ENCODE measurements around the gene ZDHHC5. TPM values are rescaled to one million over a fixed set of nuclear protein-coding genes. Genes with fewer than 3 reads are reported as not detected.

ZDHHC5 gene
- total RNA-seq, 1 donor from 2014 or later = 89.8 TPM

- no peaks in the 10 kb centered on the region for H3K9me3 Mint-ChIP-seq (ENCODE audit: unreplicated experiment)
- H3K27ac Mint-ChIP-seq (ENCODE audit: unreplicated experiment) = peak overlapping the region; percentile 80
- Histone ChIP-seq H3K27ac (ENCODE audit: low read depth, low read length) (peak overlapping the region; percentile 90), H2AFZ (ENCODE audit: low read depth, low read length) (peak overlapping the region; percentile 98), H3K36me3 (ENCODE audit: insufficient read depth, low read length) (no peaks in the 10 kb centered on the region), H3K4me3 (ENCODE audit: insufficient read depth, low read depth, low read length) (peak overlapping the region; percentile 94), H4K20me1 (ENCODE audit: insufficient read depth, low read length) (peaks cover 45% of the 10 kb centered on the region), H3K79me2 (ENCODE audit: insufficient read depth, low read length) (peaks cover 40% of the 10 kb centered on the region), H3K27me3 (ENCODE audit: insufficient read depth, low read length) (peaks cover 11% of the 10 kb centered on the region), H3K9me3 (ENCODE audit: insufficient read depth, low read depth, low read length) (no peaks in the 10 kb centered on the region), H3K4me2 (ENCODE audit: low read length) (peak overlapping the region; percentile 100), H3K4me1 (ENCODE audit: insufficient read depth, low read length) (peaks cover 23% of the 10 kb centered on the region), H3K9ac (ENCODE audit: low read length) (peak overlapping the region; percentile 93)
- TF ChIP-seq EZH2 (IDR thresholded peaks at IDR 0.05; ENCODE audit: insufficient read depth, low read length) = no peak
- TF ChIP-seq, protein P1, sequence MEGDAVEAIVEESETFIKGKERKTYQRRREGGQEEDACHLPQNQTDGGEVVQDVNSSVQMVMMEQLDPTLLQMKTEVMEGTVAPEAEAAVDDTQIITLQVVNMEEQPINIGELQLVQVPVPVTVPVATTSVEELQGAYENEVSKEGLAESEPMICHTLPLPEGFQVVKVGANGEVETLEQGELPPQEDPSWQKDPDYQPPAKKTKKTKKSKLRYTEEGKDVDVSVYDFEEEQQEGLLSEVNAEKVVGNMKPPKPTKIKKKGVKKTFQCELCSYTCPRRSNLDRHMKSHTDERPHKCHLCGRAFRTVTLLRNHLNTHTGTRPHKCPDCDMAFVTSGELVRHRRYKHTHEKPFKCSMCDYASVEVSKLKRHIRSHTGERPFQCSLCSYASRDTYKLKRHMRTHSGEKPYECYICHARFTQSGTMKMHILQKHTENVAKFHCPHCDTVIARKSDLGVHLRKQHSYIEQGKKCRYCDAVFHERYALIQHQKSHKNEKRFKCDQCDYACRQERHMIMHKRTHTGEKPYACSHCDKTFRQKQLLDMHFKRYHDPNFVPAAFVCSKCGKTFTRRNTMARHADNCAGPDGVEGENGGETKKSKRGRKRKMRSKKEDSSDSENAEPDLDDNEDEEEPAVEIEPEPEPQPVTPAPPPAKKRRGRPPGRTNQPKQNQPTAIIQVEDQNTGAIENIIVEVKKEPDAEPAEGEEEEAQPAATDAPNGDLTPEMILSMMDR (IDR thresholded peaks at IDR 0.05; ENCODE audit: insufficient read depth, low read depth, low read length) = no peak
- H3K4me1 Mint-ChIP-seq (ENCODE audit: low read depth, unreplicated experiment) = peaks cover 28% of the 10 kb centered on the region
- H3K36me3 Mint-ChIP-seq (ENCODE audit: low read depth, unreplicated experiment) = no peaks in the 10 kb centered on the region
- no peak for FAIRE-seq
- H3K4me3 Mint-ChIP-seq (ENCODE audit: unreplicated experiment) = peak overlapping the region; percentile 95
- peaks cover 7% of the 10 kb centered on the region for H3K27me3 Mint-ChIP-seq (ENCODE audit: low read depth, unreplicated experiment)
- no peak for DNase-seq (ENCODE audit: low read depth)
Observed at GRCh38 chr11:57638811-57639320, 29.0 kb upstream of the ZDHHC5 start.

- H3K79me2 ChIP-seq (ENCODE audit: insufficient read depth, low read length) = peaks cover 40% of the 10 kb centered on the region
- peak overlapping the region; percentile 90 for H3K27ac ChIP-seq (ENCODE audit: low read depth, low read length)
- H3K36me3 ChIP-seq (ENCODE audit: insufficient read depth, low read length) = no peaks in the 10 kb centered on the region
- H2AFZ ChIP-seq (ENCODE audit: low read depth, low read length) = no peak overlapping the region
- TF ChIP-seq, protein P1 (IDR thresholded peaks at IDR 0.05; ENCODE audit: insufficient read depth, low read depth, low read length) = no peak
- TF ChIP-seq EZH2 (IDR thresholded peaks at IDR 0.05; ENCODE audit: insufficient read depth, low read length) = no peak
- H3K4me1 Mint-ChIP-seq (ENCODE audit: low read depth, unreplicated experiment) = peaks cover 29% of the 10 kb centered on the region
- peaks cover 5% of the 10 kb centered on the region for H3K27me3 ChIP-seq (ENCODE audit: insufficient read depth, low read length)
- peak overlapping the region; percentile 80 for H3K27ac Mint-ChIP-seq (ENCODE audit: unreplicated experiment)
- H3K4me3 ChIP-seq (ENCODE audit: insufficient read depth, low read depth, low read length) = peak overlapping the region; percentile 94
- DNase-seq (ENCODE audit: low read depth) (peak; percentile 51), FAIRE-seq (no peak)
- no peaks in the 10 kb centered on the region for H3K9me3 ChIP-seq (ENCODE audit: insufficient read depth, low read depth, low read length)
- peaks cover 4% of the 10 kb centered on the region for H3K27me3 Mint-ChIP-seq (ENCODE audit: low read depth, unreplicated experiment)
- H3K9me3 Mint-ChIP-seq (ENCODE audit: unreplicated experiment) = no peaks in the 10 kb centered on the region
- H4K20me1 ChIP-seq (ENCODE audit: insufficient read depth, low read length) = peaks cover 51% of the 10 kb centered on the region
- H3K4me1 ChIP-seq (ENCODE audit: insufficient read depth, low read length) = peaks cover 23% of the 10 kb centered on the region
- no peaks in the 10 kb centered on the region for H3K36me3 Mint-ChIP-seq (ENCODE audit: low read depth, unreplicated experiment)
- peak overlapping the region; percentile 100 for H3K4me2 ChIP-seq (ENCODE audit: low read length)
- peak overlapping the region; percentile 93 for H3K9ac ChIP-seq (ENCODE audit: low read length)
- peak overlapping the region; percentile 95 for H3K4me3 Mint-ChIP-seq (ENCODE audit: unreplicated experiment)
Observed at GRCh38 chr11:57639321-57640067, 28.4 kb upstream of the ZDHHC5 start.

Data from astrocyte (in vitro differentiated cells and primary cell).